Activated CD4-positive, alpha-beta T cell treated with anti-CD3 and anti-CD28 coated beads, Interleukin-2, Interleukin-6, amounts not matched to agents 100 ng/mL and 50 ng/mL, durations not matched to agents 16 hours and 8 hours (primary cell): ENCODE data around the gene EBF4.

Experiments
- DNase-seq: peaks from one replicate; pipeline ENCODE4 v3.0.0-alpha.2; 2020

Gene EBF4

DNA sequence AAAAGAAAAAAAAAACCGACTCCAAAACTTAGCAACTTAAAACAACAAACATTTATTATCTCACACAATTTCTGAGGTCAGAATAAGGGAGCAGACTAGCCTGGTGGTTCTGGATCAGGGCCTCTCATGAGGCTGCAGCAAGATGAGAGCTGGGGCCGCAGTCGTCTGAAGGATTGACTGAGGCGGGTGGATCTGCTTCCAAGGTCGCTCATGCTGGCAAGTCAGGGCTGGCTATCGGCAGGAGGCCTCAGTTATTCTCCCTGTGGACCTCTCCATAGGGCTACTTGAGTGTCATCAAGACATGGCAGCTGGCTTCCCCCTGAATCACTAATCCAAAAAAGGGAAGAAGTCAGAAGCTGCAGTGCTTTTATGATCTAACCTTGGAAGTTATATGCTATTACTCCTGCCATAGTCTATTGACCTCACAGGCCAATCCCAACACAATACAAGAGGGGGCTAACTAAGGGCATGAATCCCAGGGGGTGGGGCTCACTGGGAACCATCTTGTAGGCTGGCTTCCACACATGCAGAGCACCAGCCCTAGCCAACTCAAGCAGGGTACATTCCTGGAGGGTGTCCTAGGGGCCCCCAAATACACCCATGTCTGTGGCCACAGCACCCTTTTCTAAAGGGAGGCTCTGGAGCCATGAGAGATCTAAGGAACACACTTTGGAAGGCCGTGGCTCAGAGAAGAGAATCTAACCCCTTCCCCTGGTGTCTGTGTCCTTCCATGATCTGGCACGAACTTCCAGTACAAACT is 11.3 kb downstream of the EBF4 start:
- no peak for DNase-seq

- DNase-seq = no peak
Measured at GRCh38 chr20:2705931-2706645, 13.5 kb downstream of the EBF4 start.

DNA sequence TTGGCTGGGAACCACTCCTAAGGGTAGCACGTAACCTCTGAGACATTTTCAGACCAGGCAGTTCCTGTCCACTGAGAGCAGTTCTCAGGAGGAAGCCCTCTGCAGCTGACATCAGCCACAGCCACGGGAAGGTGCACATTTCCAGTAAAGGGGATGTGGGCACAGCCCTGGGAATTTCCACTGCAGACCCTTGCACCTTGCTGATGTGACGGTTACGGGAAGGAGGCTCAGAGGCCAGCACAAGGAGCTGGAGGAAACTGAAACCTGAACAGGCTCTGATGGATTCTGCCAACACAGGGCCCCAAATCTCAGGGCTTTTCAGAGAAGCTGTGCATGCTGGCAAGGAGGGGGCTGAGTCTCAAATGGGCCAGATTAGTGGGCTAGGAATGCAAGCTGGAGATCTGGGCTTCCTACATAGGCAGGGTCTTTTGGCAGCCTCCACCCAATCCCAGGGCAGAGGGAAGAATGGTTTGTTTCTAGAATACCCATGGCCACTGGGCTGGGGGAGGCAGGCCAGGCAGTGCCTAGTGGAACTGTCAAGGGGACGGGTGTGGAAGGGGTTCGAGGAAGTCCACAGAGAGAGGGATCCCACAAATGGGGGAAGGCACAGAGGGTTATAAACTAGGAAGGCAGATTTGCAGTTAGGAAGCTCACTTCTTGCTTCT is 14.2 kb downstream of the EBF4 start:
- DNase-seq = peak; percentile 53

DNA sequence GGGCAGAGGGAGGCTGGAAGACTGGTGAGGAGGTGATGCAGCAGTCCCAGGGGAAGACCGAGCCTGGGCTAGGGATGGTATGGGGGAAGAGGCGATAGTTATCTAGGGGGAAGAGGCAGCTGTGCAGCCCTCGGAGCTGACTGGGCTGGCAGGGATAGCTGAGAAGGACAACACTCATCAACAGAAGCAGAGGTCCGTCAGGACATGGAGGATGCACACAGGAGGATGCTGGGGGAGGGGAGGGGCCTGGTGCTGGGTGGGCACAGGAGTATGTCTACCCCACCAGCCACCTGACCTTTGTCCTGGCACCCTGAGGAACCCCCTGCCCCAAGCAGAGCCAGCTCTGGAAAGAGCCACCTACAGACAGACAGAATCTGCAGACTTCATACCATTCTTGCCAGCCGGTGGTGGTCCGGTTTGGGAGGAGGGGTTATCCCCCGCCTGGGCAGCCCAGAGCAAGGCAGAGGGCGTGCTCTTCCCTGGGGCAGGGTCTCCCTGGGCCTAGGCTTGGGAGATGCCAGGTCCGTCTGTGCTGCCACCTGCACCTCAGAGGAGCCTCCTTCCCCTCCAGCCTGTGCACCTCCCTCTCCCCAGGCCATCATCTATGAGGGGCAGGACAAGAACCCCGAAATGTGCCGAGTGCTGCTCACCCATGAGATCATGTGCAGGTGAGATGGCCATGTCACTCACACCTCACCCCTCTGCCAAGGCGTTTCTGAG is 14.9 kb downstream of the EBF4 start:
- no peak for DNase-seq

GRCh38 chr20:2708073-2708415 is 15.5 kb downstream of the EBF4 start:
- DNase-seq = no peak

DNA sequence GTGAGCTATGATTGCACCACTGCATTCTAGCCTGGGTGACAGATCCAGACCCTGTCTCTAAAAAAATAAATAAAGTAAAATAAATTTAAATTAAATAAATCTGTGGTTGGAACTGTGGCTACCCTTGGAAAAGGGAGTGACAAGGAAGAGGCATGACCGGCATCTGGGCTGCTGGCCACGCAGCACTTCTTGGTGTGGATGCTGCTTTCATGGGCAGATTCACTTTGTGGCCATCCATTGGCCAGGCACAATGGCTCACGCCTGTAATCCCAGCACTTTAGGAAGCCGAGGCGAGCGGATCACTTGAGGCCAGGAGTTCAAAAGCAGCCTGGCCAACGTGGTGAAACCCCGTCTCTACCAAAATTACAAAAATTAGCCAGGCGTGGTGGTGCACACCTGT is 16.1 kb downstream of the EBF4 start:
- DNase-seq = no peak

DNA sequence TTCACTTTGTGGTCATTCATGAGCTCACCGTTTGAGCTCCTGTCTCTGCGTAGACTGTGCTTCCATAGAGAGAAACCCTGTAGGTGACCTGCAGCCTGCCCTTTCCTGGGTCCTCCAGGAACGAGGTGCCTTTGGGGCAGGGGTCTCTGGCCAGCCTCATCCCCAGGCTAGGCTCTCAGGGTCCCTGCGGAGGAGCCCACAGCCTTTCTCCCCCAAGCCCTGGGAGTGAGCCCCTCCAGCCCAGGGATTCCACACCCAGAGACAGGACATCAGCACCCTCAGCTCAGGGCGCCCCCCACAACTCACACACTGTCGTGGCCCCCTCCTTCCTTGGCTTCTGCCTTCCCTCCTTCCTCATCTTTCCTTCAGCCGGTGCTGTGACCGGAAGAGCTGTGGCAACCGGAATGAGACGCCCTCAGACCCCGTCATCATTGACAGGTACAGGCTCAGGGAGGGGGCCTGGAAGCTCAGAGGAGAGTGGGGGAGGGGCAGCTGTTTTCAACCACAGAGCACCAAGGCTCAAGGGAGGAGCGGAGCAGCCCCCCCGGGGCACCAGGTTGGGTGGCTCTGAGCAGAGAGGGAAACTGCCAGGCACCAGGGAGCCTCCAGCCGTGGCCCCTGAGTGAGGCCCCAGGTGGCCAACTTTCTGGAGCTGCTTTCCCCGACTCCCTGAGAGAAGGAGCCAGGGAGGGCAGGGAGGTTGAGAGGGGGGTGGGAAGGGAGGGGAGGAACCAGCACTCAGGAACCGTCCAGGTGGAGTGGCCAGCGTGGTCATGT is 16.8 kb downstream of the EBF4 start:
- no peak for DNase-seq

GRCh38 chr20:2713285-2713684 is 20.7 kb downstream of the EBF4 start:
- no peak for DNase-seq

DNA sequence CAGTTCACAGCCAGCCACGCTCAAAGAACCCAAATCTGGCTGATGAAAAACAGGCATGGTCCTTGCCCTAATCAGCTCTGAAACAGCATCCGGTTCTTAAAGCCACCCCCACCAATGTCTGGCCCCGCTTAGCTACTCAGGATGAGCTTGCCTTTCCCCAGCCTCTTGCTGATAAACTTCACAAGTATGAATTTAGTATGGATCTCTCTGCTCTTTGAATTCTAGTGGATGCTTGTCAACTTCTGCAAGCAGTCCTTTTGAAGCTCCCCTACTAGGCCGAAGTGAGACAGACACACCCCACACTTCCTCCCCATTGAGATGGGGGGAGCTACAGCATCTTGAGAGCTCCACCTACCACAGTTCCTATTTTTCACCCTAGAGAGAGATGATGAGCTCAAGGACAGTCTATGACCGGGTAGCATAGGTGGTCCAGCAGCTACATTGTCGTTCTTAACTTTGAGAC is 36.7 kb downstream of the EBF4 start:
- DNase-seq = no peak

- DNase-seq = no peak
Measured at GRCh38 chr20:2729791-2730190, 37.2 kb downstream of the EBF4 start.

GRCh38 chr20:2734899-2735298 is 42.3 kb downstream of the EBF4 start:
- no peak for DNase-seq

DNA sequence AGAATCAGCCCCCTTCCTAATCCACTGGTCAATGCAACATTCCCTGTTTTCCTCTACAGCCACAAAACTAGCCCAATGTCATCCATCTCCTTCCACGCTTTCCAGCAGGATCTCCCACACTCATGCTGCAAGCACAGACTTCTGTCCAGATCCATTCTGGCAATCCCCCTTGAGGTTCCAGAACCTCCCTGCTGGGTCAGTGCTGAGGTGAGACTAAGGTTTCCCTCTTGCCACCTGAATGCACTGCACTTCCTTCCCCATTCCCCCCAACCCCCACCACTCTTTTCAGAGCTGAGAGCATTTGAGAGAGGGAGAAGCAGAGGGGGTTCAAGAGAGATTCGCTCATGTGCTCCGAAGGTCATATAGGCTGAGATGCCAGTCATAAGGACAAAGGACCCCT is 43.9 kb downstream of the EBF4 start:
- DNase-seq = no peak

DNA sequence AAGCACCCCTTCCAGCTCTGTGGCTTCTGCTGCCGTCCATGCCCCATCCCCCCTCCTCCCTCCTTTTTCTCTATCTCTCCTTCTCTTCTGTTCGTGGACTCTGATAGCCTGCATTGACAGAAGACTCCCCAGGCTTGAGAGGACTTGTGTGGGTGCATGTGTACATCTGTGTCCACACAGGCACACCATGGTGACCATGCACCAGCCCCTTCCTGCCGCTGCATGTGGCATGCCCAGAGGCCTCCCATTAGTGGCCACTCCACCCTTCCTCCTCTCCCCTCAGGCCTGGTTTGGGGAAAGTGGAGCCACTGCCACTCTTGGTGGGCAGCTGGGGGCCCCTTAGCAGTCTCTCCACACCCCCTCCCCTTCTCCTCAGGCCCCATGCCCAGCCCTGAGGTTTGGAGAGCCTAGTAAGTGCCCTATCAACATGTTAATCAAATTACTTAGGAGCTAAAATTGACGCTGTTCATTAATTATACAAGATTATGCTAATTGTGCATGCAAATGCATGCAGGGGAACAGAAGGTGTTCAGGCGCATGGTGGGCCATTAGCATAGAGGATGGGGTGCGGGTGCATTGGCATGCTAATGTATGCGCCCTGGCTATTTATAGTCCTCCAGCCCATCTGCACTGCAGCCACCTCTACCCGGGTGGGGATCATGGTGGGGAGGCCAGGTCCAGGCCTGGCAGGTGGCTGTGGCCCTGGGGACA is 45.9 kb downstream of the EBF4 start:
- no peak for DNase-seq

DNA sequence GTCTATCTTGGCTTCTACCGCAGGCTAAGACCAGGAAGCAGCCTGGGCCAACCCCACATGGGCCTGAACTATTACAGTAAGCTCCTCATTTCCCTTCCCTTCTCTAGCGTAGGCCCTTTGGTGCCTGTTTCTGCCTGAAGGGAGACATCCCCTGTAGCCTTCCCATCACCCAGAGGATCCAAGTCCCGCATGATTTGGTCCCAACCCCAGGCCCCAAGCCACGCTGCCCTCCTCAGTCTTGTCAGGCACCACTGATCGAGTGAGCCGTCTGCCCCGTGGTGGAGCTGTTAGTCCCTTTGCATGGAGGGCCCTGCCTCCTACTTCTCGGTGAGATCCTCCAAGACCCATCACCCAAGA is 46.4 kb downstream of the EBF4 start:
- DNase-seq = no peak

DNA sequence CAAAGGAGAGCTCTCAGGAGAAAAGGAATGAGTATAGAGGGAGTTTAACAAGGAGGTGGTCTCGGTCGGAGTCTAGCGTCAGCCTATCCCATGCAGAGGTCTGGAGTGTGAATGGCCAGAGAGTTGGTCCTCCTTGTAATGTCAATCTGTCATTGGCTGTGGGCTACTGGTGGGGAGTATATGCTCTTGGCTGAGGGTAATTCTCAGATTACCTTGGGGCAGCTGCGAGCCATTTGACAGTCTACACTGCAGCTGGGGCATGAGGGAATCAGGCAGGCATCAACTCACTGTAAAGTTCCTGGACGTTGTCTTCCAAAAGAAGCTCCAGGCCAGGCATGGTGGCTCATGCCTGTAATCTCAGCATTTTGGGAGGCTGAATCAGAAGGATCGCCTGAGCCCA is 48.1 kb downstream of the EBF4 start:
- DNase-seq = no peak

- DNase-seq = peak; percentile 43
Measured at GRCh38 chr20:2741463-2741862, 48.9 kb downstream of the EBF4 start.

GRCh38 chr20:2741881-2742280 is 49.3 kb downstream of the EBF4 start:
- no peak for DNase-seq

DNA sequence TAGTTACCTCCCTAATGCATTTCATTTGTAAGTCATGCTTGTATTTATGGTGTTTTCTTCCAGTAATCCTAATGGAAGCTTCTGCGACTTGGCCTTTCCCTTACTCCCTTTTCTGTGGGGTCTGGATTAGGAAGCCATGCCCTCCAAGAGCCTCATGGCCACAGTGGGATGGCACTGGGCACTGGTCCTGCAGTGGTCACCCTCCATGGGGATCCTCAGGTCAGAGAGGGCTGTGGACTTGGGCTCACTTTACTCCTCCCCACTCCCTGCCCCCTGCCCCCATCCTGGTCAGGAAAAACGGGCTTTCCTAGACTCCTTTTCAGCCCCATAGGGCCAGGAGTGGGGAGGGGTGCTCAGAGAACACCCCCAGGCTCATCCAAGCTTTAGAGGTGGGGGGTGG is 49.9 kb downstream of the EBF4 start:
- DNase-seq = no peak

DNA sequence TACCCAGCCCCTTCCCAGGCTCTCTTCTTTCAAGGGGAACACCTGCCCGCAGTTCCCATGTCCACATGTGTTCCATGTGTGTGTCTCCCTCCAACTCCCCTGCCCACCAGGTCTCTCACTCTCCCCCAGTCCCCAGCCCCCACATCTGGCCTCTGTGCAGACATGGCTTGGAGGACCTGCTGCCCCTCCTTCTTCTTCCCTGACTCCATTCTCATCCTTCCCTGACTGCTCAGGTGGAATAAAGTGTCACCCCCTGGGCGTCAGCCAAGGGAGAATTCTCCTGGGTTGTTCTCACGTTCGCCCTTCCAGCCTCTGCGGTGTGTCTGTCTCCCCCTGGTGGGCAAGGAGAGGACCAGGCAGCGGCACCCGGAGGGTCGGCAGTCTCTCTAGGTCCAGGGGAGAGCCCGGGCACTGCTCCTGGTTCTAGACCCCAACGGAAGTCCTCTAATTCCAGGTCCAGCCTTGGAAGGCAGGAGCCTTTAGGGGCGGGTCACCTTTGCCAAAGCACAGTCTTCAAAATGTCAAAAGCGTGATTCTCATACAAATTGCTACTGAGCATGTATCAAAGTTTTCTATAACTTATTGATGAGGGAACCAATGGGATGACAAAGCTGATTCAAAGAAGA is 50.5 kb downstream of the EBF4 start:
- peak; percentile 80 for DNase-seq

DNA sequence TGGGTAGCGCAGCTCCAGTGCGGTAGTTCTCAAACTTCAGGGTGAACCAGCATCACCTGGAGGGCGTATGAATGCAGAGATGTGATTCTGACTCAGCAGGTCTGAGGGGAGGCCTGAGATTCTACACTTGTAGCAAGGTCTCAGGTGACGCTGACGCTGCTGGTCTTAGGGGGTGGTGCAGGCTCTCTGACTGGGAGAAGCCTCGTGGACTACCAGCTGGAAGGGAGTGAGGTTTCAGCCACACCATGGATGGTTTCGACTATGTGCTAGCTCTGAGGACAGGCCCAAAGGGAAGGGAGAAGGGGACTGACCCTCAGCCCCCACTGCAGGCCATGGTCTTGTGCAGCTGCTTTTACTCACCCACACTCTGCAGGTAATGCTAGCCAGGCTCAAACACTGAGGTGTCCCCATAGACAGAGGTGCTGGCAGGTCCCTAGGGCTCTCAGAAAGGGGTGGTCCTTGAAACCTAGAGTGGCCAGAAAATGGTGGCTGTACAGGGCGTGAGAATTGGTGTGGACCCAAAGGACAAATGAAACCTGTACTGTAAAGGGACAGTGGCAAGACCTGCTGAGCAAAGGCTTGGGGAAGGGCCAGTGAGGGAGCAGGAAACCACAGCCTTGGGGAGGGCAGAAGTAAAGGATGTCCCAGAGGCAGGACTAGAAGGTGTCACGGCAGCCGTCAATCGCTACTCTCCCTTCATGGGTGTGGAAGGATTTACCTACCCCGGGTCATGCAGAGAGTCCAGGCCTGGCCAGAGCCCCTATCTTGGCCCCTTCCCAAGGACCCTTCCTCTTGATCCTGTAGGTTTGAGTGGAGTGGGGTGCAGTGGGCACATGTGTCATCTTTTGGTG is 52.7 kb downstream of the EBF4 start:
- DNase-seq = no peak
